OCI-LY1 (cell line): Measurements from ENCODE around the gene PDE4D.

Source experiments
- H2AFZ ChIP-seq: fragments of 200-600 bp; sonication (generic), shearing (Covaris generic); 2 replicates; pipeline ENCODE4 v1.6.0; 2014; ENCODE audit warnings: antibody characterized with exemption, mild to moderate bottlenecking, low read length
- H3F3A ChIP-seq: fragments of 200-600 bp; sonication (generic), shearing (Covaris generic); 2 replicates; pipeline ENCODE4 v1.6.0; 2014; ENCODE audit warnings: mild to moderate bottlenecking, antibody characterized with exemption, low read length, moderate library complexity; ENCODE audit not compliant: insufficient read depth
- H3K27ac ChIP-seq: fragments of 200-600 bp; sonication (generic); 2 replicates; pipeline ENCODE4 v1.5.1; 2014; ENCODE audit warnings: low read length, mixed run types, mild to moderate bottlenecking, low read depth; ENCODE audit not compliant: poor library complexity, severe bottlenecking
- H3K27me3 ChIP-seq: fragments of 200-600 bp; sonication (generic); 2 replicates; pipeline ENCODE4 v1.6.0; 2014; ENCODE audit warnings: antibody characterized with exemption, mild to moderate bottlenecking, low read length, moderate library complexity; ENCODE audit not compliant: insufficient read depth
- H3K36me3 ChIP-seq: fragments of 200-600 bp; sonication (generic); 2 replicates; pipeline ENCODE4 v1.6.1; 2014; ENCODE audit warnings: mild to moderate bottlenecking, antibody characterized with exemption, low read length, moderate library complexity, mixed read lengths; ENCODE audit not compliant: insufficient read depth
- H3K4me1 ChIP-seq: fragments of 200-600 bp; sonication (generic); 2 replicates; pipeline ENCODE4 v1.5.1; 2014; ENCODE audit warnings: mild to moderate bottlenecking, low read length, moderate library complexity; ENCODE audit not compliant: insufficient read depth, severe bottlenecking
- H3K4me2 ChIP-seq: fragments of 200-600 bp; sonication (generic), shearing (Covaris generic); 2 replicates; pipeline ENCODE4 v1.6.1; 2014; ENCODE audit warnings: low read length
- H3K4me3 ChIP-seq: fragments of 200-600 bp; sonication (generic); 2 replicates; pipeline ENCODE4 v1.5.1; 2014; ENCODE audit warnings: low read length, low read depth, mild to moderate bottlenecking, mixed read lengths; ENCODE audit not compliant: poor library complexity, severe bottlenecking
- H3K79me2 ChIP-seq: fragments of 200-600 bp; shearing (Covaris generic); 2 replicates; pipeline ENCODE4 v1.6.1; 2016; ENCODE audit warnings: mixed run types, low read length, mixed read lengths; ENCODE audit not compliant: insufficient read depth
- H3K9ac ChIP-seq: fragments of 200-600 bp; sonication (generic), shearing (Covaris generic); 2 replicates; pipeline ENCODE4 v1.6.1; 2014; ENCODE audit warnings: mild to moderate bottlenecking, low read length, mixed read lengths
- H3K9me2 ChIP-seq: fragments of 200-600 bp; sonication (generic), shearing (Covaris generic); 2 replicates; pipeline ENCODE4 v1.6.1; 2014; ENCODE audit warnings: low read depth, mild to moderate bottlenecking, low read length, mixed read lengths
- H3K9me3 ChIP-seq: fragments of 200-600 bp; shearing (Covaris generic); 2 replicates; pipeline ENCODE4 v1.6.1; 2014; ENCODE audit warnings: low read length, mixed read lengths
- H4K20me1 ChIP-seq: fragments of 200-600 bp; sonication (generic), shearing (Covaris generic); 2 replicates; pipeline ENCODE4 v1.6.0; 2016; ENCODE audit warnings: mild to moderate bottlenecking, low read length; ENCODE audit not compliant: insufficient read depth
- CTCF ChIP-seq: fragments of 200-600 bp; sonication (generic), shearing (Covaris generic); IDR thresholded peaks from 2 replicates; pipeline ENCODE4 v1.5.1; 2017; ENCODE audit warnings: mild to moderate bottlenecking, antibody characterized with exemption, low read length, moderate library complexity, mixed read lengths
- EZH2 ChIP-seq: fragments of 200-600 bp; sonication (generic), shearing (Covaris generic); IDR thresholded peaks from 2 replicates; pipeline ENCODE4 v1.8.0; 2017; ENCODE audit warnings: borderline replicate concordance, mixed run types, mild to moderate bottlenecking, antibody characterized with exemption, low read length, moderate library complexity, mixed read lengths

Gene PDE4D

DNA sequence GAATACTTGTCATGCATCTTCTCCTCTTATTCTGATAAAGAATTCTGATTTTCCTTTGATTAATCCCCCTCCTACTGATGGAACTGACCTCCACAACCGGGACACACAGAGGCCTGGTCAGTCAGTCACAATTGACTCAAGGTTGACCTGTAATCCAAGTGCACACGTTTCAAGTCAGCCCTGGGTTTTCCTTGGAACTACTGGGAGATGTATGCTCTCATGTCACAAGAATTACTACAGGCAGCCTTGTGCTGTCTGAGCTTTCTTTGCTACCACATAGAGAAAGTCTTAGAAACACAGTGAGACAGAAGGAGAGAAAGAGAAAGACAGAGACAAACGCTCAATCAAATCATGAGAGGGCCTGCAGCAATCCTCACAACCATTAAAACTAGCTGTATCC, 345.8 kb downstream of the PDE4D start:
- Histone ChIP-seq H3K4me3 (no peak overlapping the region), H3K36me3 (no peaks in the 10 kb centered on the region), H3K9ac (no peak overlapping the region), H2AFZ (no peak overlapping the region), H4K20me1 (no peaks in the 10 kb centered on the region), H3K4me2 (no peak overlapping the region), H3K27ac (no peak overlapping the region), H3K9me2 (no peaks in the 10 kb centered on the region), H3F3A (no peaks in the 10 kb centered on the region), H3K4me1 (no peaks in the 10 kb centered on the region), H3K27me3 (no peaks in the 10 kb centered on the region), H3K9me3 (no peaks in the 10 kb centered on the region), H3K79me2 (no peaks in the 10 kb centered on the region)
- no peak for TF ChIP-seq CTCF
- TF ChIP-seq EZH2 = no peak

DNA sequence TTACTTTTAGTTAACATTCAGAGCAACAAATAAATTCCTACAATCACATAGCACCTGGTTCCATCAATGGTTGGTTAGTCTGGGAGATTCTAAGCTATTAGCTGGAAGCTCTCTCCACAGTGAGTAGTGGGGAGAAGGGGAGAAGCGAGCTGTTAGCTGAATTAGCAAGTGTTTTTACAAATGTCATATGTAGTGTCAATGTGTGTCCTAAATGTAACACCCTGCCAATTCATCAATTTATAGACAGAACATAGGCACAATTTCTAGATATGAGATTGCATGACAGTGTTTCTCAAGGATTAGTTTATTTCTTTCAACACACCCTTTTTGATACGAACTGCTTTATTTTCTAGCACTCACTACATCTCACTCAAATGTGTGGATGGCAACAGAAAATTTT, 349.0 kb downstream of the PDE4D start:
- Histone ChIP-seq H4K20me1 (no peaks in the 10 kb centered on the region), H3K4me1 (no peaks in the 10 kb centered on the region), H3K4me3 (no peak overlapping the region), H3K9me3 (no peaks in the 10 kb centered on the region), H3K79me2 (no peaks in the 10 kb centered on the region), H2AFZ (no peak overlapping the region), H3F3A (no peaks in the 10 kb centered on the region), H3K9me2 (no peaks in the 10 kb centered on the region), H3K4me2 (no peak overlapping the region), H3K36me3 (no peaks in the 10 kb centered on the region), H3K27me3 (no peaks in the 10 kb centered on the region), H3K9ac (no peak overlapping the region), H3K27ac (no peak overlapping the region)
- TF ChIP-seq CTCF (no peak), EZH2 (no peak)

DNA sequence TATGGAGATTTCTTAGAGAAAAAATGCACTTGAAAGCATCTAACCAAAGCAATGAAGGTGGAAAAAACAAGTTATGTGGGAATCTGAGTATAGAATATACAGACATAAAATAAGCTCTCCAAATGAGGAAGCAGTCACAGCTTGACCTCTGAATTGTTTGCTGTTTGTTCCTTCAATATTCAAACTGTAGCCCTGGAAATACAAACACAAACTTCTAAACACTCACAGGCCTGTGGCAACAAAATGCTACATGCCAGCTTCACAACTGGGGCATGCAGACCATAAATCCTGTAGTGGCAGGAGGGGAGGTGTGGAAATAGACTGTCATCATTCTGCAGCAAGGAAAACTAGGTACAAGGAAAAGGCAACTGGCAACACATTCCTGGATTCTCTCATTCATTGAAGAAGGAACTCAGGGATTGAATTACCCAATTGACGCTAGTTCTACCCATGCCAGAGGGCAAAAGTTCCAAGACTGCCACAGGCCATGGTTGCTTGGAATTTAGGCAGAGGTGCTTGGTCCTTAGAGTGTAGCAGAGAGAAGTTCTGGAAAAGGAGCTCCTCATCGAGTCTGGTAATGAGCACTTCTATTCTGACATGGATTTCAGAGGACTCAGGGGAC, 349.6 kb downstream of the PDE4D start:
- no peak overlapping the region for H3K9ac ChIP-seq
- no peak overlapping the region for H3K4me2 ChIP-seq
- no peak overlapping the region for H3K4me3 ChIP-seq
- no peaks in the 10 kb centered on the region for H4K20me1 ChIP-seq
- H3K9me3 ChIP-seq = no peaks in the 10 kb centered on the region
- H3K27me3 ChIP-seq = no peaks in the 10 kb centered on the region
- no peak overlapping the region for H2AFZ ChIP-seq
- no peak overlapping the region for H3K27ac ChIP-seq
- no peaks in the 10 kb centered on the region for H3K4me1 ChIP-seq
- no peak for TF ChIP-seq CTCF
- TF ChIP-seq EZH2 = no peak
- no peaks in the 10 kb centered on the region for H3F3A ChIP-seq
- H3K79me2 ChIP-seq = no peaks in the 10 kb centered on the region
- H3K36me3 ChIP-seq = no peaks in the 10 kb centered on the region
- H3K9me2 ChIP-seq = no peaks in the 10 kb centered on the region
